Activated T-cell treated with anti-CD3 and anti-CD28 coated beads, Interleukin-2, amount 50 U/mL, for 72 hours (primary cell): ENCODE results near the gene MAP3K1. TPM values are rescaled to one million over a fixed set of nuclear protein-coding genes. Genes with fewer than 3 reads are reported as not detected.
A peak's percentile ranks its signal among the peaks of the same experiment; 100 is the strongest.
"Not testable (repeated sequence)": the region's sequence is repeated elsewhere in the genome, so short reads cannot be mapped to it uniquely, and the experiment has no call there.

Source experiments
- ATAC-seq, 2 donors: fragments of 150-1000 bp; cut with Tn5 transposase; replicated peaks in 1 of 2; 2 replicates each; pipeline ENCODE4 v1.10.0; 2021; ENCODE audit warnings: moderate library complexity in 2 of 2, mild to moderate bottlenecking in 1 of 2
- DNase-seq, 2 donors: peaks; one replicate each; pipeline ENCODE4 v3.0.0; 2021 to 2022; ENCODE audit warnings: mixed read lengths in 1 of 2
- H3K27ac Mint-ChIP-seq: one replicate; pipeline ENCODE4 v1.8.0; 2022; ENCODE audit warnings: mild to moderate bottlenecking, moderate library complexity, mixed read lengths
- H3K27me3 Mint-ChIP-seq: one replicate; pipeline ENCODE4 v1.8.0; 2022; ENCODE audit warnings: low read depth, mixed read lengths
- H3K36me3 Mint-ChIP-seq, 2 donors: one replicate each; pipeline ENCODE4 v1.8.0; 2022; ENCODE audit warnings: mixed read lengths in 2 of 2, mild to moderate bottlenecking in 1 of 2; ENCODE audit not compliant: insufficient read depth in 2 of 2
- H3K4me1 Mint-ChIP-seq: one replicate; pipeline ENCODE4 v1.8.0; 2022; ENCODE audit warnings: low read depth, mixed read lengths
- H3K4me3 Mint-ChIP-seq, 2 donors: one replicate each; pipeline ENCODE4 v1.8.0; 2022; ENCODE audit warnings: mild to moderate bottlenecking in 2 of 2, mixed read lengths in 2 of 2, moderate library complexity in 2 of 2
- H3K9me3 Mint-ChIP-seq, 2 donors: one replicate each; pipeline ENCODE4 v1.8.0; 2022; ENCODE audit warnings: mixed read lengths in 2 of 2
- total RNA-seq, 2 donors: library from RNA; stranded (reverse); gene quantifications; one replicate each; pipeline ENCODE4 v1.2.3, GENCODE V29; 2022

The MAP3K1 gene
- total RNA-seq, 2 donors from 2014 or later = 21.4 to 21.8 TPM

- peak overlapping the region; percentile 73 to 84 for H3K4me3 Mint-ChIP-seq
- peaks cover 0 to 4% of the 10 kb centered on the region in 2 donors for H3K36me3 Mint-ChIP-seq
- H3K4me1 Mint-ChIP-seq = peaks cover 46% of the 10 kb centered on the region
- ATAC-seq (no peak), DNase-seq (no peak)
- no peaks in the 10 kb centered on the region for H3K27me3 Mint-ChIP-seq
- peak overlapping the region; percentile 94 for H3K27ac Mint-ChIP-seq
- H3K9me3 Mint-ChIP-seq = no peaks in the 10 kb centered on the region
These were observed 3.9 kb downstream of the MAP3K1 start for GRCh38 chr5:56819060-56819881.

GRCh38 chr5:56821868-56822267 lies 6.5 kb downstream of the MAP3K1 start:
- not testable (repeated sequence) for DNase-seq, H3K36me3 Mint-ChIP-seq, H3K9me3 Mint-ChIP-seq, H3K27ac Mint-ChIP-seq, H3K4me3 Mint-ChIP-seq, ATAC-seq, H3K27me3 Mint-ChIP-seq
- peaks cover 68% of the 10 kb centered on the region for H3K4me1 Mint-ChIP-seq

- H3K9me3 Mint-ChIP-seq = no peaks in the 10 kb centered on the region
- DNase-seq (no peak), ATAC-seq (no peak)
- H3K4me1 Mint-ChIP-seq = peaks cover 66% of the 10 kb centered on the region
- no peaks in the 10 kb centered on the region for H3K27me3 Mint-ChIP-seq
- H3K27ac Mint-ChIP-seq = peak overlapping the region; percentile 25
- peak overlapping the region; percentile 48 to 56 for H3K4me3 Mint-ChIP-seq
- H3K36me3 Mint-ChIP-seq = peaks cover 0 to 1% of the 10 kb centered on the region in 2 donors
These were observed 7.6 kb downstream of the MAP3K1 start for GRCh38 chr5:56822981-56823380.

- H3K4me1 Mint-ChIP-seq = peaks cover 77% of the 10 kb centered on the region
- H3K27me3 Mint-ChIP-seq = no peaks in the 10 kb centered on the region
- peaks cover 0 to 1% of the 10 kb centered on the region in 2 donors for H3K36me3 Mint-ChIP-seq
- peak overlapping the region; percentile 9 for H3K27ac Mint-ChIP-seq
- H3K4me3 Mint-ChIP-seq = peak overlapping the region in 1 of 2 donors; percentile 24
- ATAC-seq (no peak), DNase-seq (no peak)
- no peaks in the 10 kb centered on the region for H3K9me3 Mint-ChIP-seq
These were observed 8.7 kb downstream of the MAP3K1 start for GRCh38 chr5:56824019-56824418.

- Mint-ChIP-seq H3K27me3 (no peaks in the 10 kb centered on the region), H3K9me3 (no peaks in the 10 kb centered on the region), H3K4me3 (no peak overlapping the region), H3K4me1 (peaks cover 81% of the 10 kb centered on the region), H3K27ac (no peak overlapping the region), H3K36me3 (peaks cover 0 to 1% of the 10 kb centered on the region in 2 donors)
- ATAC-seq = no peak
- no peak for DNase-seq
These were observed 10.0 kb downstream of the MAP3K1 start for GRCh38 chr5:56825222-56825824.

GRCh38 chr5:56827049-56827448 lies 11.7 kb downstream of the MAP3K1 start:
- H3K4me3 Mint-ChIP-seq = peak overlapping the region; percentile 53 to 60
- no peaks in the 10 kb centered on the region for H3K9me3 Mint-ChIP-seq
- H3K4me1 Mint-ChIP-seq = peaks cover 92% of the 10 kb centered on the region
- no peak for DNase-seq
- H3K27me3 Mint-ChIP-seq = no peaks in the 10 kb centered on the region
- peak in 1 of 2 donors; percentile 17 for ATAC-seq
- H3K36me3 Mint-ChIP-seq = peaks cover 0 to 1% of the 10 kb centered on the region in 2 donors
- H3K27ac Mint-ChIP-seq = peak overlapping the region; percentile 27

GRCh38 chr5:56827924-56828323 lies 12.6 kb downstream of the MAP3K1 start:
- H3K27ac Mint-ChIP-seq = peak overlapping the region; percentile 82
- DNase-seq = no peak

GRCh38 chr5:56829137-56829908 lies 14.0 kb downstream of the MAP3K1 start:
- DNase-seq (peak; percentile 66 to 80), ATAC-seq (peak; percentile 94 to 97)
- Mint-ChIP-seq H3K27ac (peak overlapping the region; percentile 96), H3K4me1 (peaks cover 96% of the 10 kb centered on the region), H3K4me3 (peak overlapping the region; percentile 77 to 88), H3K27me3 (no peaks in the 10 kb centered on the region), H3K36me3 (no peaks in the 10 kb centered on the region), H3K9me3 (no peaks in the 10 kb centered on the region)

More at GRCh38 chr5:56827924-56828323, 12.6 kb downstream of the MAP3K1 start:
- Mint-ChIP-seq H3K4me1 (peaks cover 93% of the 10 kb centered on the region), H3K27me3 (no peaks in the 10 kb centered on the region), H3K36me3 (no peaks in the 10 kb centered on the region), H3K9me3 (no peaks in the 10 kb centered on the region), H3K4me3 (peak overlapping the region in 1 of 2 donors; percentile 65)
- no peak for ATAC-seq

GRCh38 chr5:56831773-56832172 lies 16.4 kb downstream of the MAP3K1 start:
- Mint-ChIP-seq H3K9me3 (no peaks in the 10 kb centered on the region), H3K27me3 (no peaks in the 10 kb centered on the region), H3K27ac (peak overlapping the region; percentile 97), H3K4me1 (peaks cover 95% of the 10 kb centered on the region), H3K4me3 (peak overlapping the region; percentile 3 to 82), H3K36me3 (no peaks in the 10 kb centered on the region)
- DNase-seq (no peak), ATAC-seq (no peak)

GRCh38 chr5:56833325-56833724 lies 18.0 kb downstream of the MAP3K1 start:
- Mint-ChIP-seq H3K36me3 (no peaks in the 10 kb centered on the region), H3K27me3 (no peaks in the 10 kb centered on the region), H3K4me3 (peak overlapping the region; percentile 38 to 45), H3K4me1 (peaks cover 97% of the 10 kb centered on the region), H3K9me3 (no peaks in the 10 kb centered on the region), H3K27ac (peak overlapping the region; percentile 97)
- DNase-seq (peak in 1 of 2 donors; percentile 29), ATAC-seq (peak; percentile 45 to 50)

GRCh38 chr5:56837381-56837780 lies 22.0 kb downstream of the MAP3K1 start:
- Mint-ChIP-seq H3K9me3 (no peaks in the 10 kb centered on the region), H3K36me3 (no peaks in the 10 kb centered on the region), H3K27ac (peak overlapping the region; percentile 26), H3K4me3 (no peak overlapping the region), H3K4me1 (peaks cover 90% of the 10 kb centered on the region), H3K27me3 (no peaks in the 10 kb centered on the region)
- no peak for DNase-seq
- no peak for ATAC-seq

- Mint-ChIP-seq H3K27me3 (no peaks in the 10 kb centered on the region), H3K27ac (peak overlapping the region; percentile 95), H3K36me3 (no peaks in the 10 kb centered on the region), H3K9me3 (no peaks in the 10 kb centered on the region), H3K4me1 (peaks cover 87% of the 10 kb centered on the region), H3K4me3 (peak overlapping the region; percentile 62 to 86)
- DNase-seq (no peak), ATAC-seq (peak; percentile 36 to 43)
These were observed 22.6 kb downstream of the MAP3K1 start for GRCh38 chr5:56837956-56838355.
